Pancreas (tissue), 10 donors: ENCODE data around the gene NR4A3. TPM values are rescaled to one million over a fixed set of nuclear protein-coding genes. Genes with fewer than 3 reads are reported as not detected.

ENCODE experiments used
- ATAC-seq, 4 donors: fragments of 200-7000 bp; cut with Tn5 transposase; one replicate each; pipeline versions ENCODE4 v1.8.0 to v1.9.1; 2020; ENCODE audit warnings: mild to moderate bottlenecking in 4 of 4, moderate library complexity in 4 of 4
- DNase-seq, 6 donors: peaks; one replicate each; pipeline ENCODE4 v3.0.0-alpha.2; 2020
- FAIRE-seq: peaks from 2 replicates; lab custom pipeline; 2012; peaks lifted over from hg19 to GRCh38; lab: Jason Lieb, UNC
- H3K27ac ChIP-seq, 4 donors: fragments of 200-600 bp; sonication (generic); 1 replicate in 3 of 4; 2 replicates in 1 of 4; pipeline versions ENCODE4 v1.5.0 to v1.8.0; 2020
- H3K27me3 ChIP-seq, 4 donors: fragments of 200-600 bp; one replicate each; pipeline ENCODE4 v1.8.0; 2021
- H3K36me3 ChIP-seq, 3 donors: fragments of 200-600 bp; sonication (generic) in 1 of 3; one replicate each; pipeline versions ENCODE4 v1.5.0 to v1.8.0; 2020 to 2021
- H3K4me1 ChIP-seq, 3 donors: fragments of 200-600 bp; one replicate each; pipeline ENCODE4 v1.8.0; 2021
- H3K4me3 ChIP-seq, 4 donors: fragments of 200-600 bp; sonication (generic) in 2 of 4; one replicate each; pipeline versions ENCODE4 v1.5.0 to v1.8.0; 2020 to 2021
- H3K9me3 ChIP-seq, 4 donors: fragments of 200-600 bp; one replicate each; pipeline ENCODE4 v1.8.0; 2021
- CTCF ChIP-seq, 4 donors: fragments of 200-600 bp; sonication (generic) in 3 of 4; IDR thresholded peaks; one replicate each; pipeline versions ENCODE4 v1.5.0 to v1.8.0; 2021; ENCODE audit warnings: antibody characterized with exemption in 4 of 4
- WGBS, 2 donors: extraction: QIAGEN DNeasy Blood & Tissue Kit; methylation state at CpG; one replicate each; pipeline ENCODE4 v1.1.7; 2013; 5-methylcytosine and 5-hydroxymethylcytosine counted together
- intact Hi-C, 3 donors: fragments of 100-400 bp; cut with DNase I; formaldehyde crosslinking; loops; one replicate each; pipeline versions ENCODE4 v1.11.1 to v1.14.2; 2022
- polyA plus RNA-seq, 2 donors: library from polyadenylated mRNA; stranded (reverse); fragments of 200-250 nt; gene quantifications; one replicate each; pipeline ENCODE4 v1.2.3, GENCODE V29; 2013
- total RNA-seq, 6 donors: library from RNA; stranded (reverse); fragmentation: NEBNext Ultra II Directional in 4 of 6; extraction: Animal tissue kit (Norgen Biotek cat#: 25700) in 4 of 6; gene quantifications; one replicate each; pipeline versions ENCODE4 v1.2.1 to v1.2.4, GENCODE V29; 2021 to 2023
- donor health status: healthy with polysubstance abuse.
- donor health status: DM: no; HTN: no; CAD: no; lungs with moderate emphysema.
- donor health status: DM: no; HTN: no; CAD: no.
- donor health status: control.
- donor health status: control.
- donor health status: Bipolar disorder and iron deficiency.
- donor health status: DM: yes; HTN: yes; CAD: no.
- donor health status: DM: no; HTN: no; CAD: no.
- donor health status: DM: no; HTN: no; CAD: no.
- donor health status: DM: yes; HTN: yes; CAD: no.

The NR4A3 gene
- total and polyA plus RNA-seq, 8 donors, result 0.41 to 3.8 (median 1.5) TPM

GRCh38 chr9:99845063-99845462, 23.4 kb downstream of the NR4A3 start:
- Histone ChIP-seq H3K36me3 (no peaks in the 10 kb centered on the region), H3K27me3 (no peaks in the 10 kb centered on the region), H3K4me3 (no peak overlapping the region), H3K9me3 (no peaks in the 10 kb centered on the region), H3K4me1 (peaks cover 0 to 3% (median 0%) of the 10 kb centered on the region in 3 donors), H3K27ac (peak overlapping the region in 1 of 4 donors; percentile 47)
- TF ChIP-seq CTCF (IDR thresholded peaks at IDR 0.05), result no peak
- peak; percentile 46 to 89 (median 68) for ATAC-seq
- no peak for DNase-seq
- 34 to 36% methylated on average over 4 of the region's 4 CpGs for WGBS, 2 donors
- intact Hi-C loops, result no loop called here
- FAIRE-seq, result no peak

GRCh38 chr9:99848447-99848846, 26.8 kb downstream of the NR4A3 start:
- H3K36me3 ChIP-seq, result no peaks in the 10 kb centered on the region
- no peak for FAIRE-seq
- WGBS, 2 donors, result 95 to 97% methylated on average over 7 of the region's 7 CpGs

GRCh38 chr9:99850736-99851499, 29.2 kb downstream of the NR4A3 start:
- no peaks in the 10 kb centered on the region for H3K9me3 ChIP-seq
- H3K4me3 ChIP-seq, result no peak overlapping the region
- no peak for DNase-seq
- no peak for FAIRE-seq
- H3K4me1 ChIP-seq, result no peaks in the 10 kb centered on the region
- intact Hi-C loops, result no loop called here
- H3K27ac ChIP-seq, result no peak overlapping the region
- H3K27me3 ChIP-seq, result no peaks in the 10 kb centered on the region
- no peak for TF ChIP-seq CTCF (IDR thresholded peaks at IDR 0.05)
- no peaks in the 10 kb centered on the region for H3K36me3 ChIP-seq
- WGBS, 2 donors, result 67 to 79% methylated on average over 2 of the region's 2 CpGs
- ATAC-seq, result no peak

More at GRCh38 chr9:99848447-99848846, 26.8 kb downstream of the NR4A3 start:
- DNase-seq, result no peak
- intact Hi-C loops, result no loop called here
- TF ChIP-seq CTCF (IDR thresholded peaks at IDR 0.05), result no peak
- ATAC-seq, result no peak
- H3K9me3 ChIP-seq, result no peaks in the 10 kb centered on the region
- H3K4me1 ChIP-seq, result peaks cover 0 to 3% (median 0%) of the 10 kb centered on the region in 3 donors
- H3K27me3 ChIP-seq, result no peaks in the 10 kb centered on the region
- H3K4me3 ChIP-seq, result no peak overlapping the region
- no peak overlapping the region for H3K27ac ChIP-seq

- Histone ChIP-seq H3K4me1 (no peaks in the 10 kb centered on the region), H3K4me3 (no peak overlapping the region), H3K27ac (no peak overlapping the region), H3K27me3 (no peaks in the 10 kb centered on the region), H3K9me3 (no peaks in the 10 kb centered on the region), H3K36me3 (no peaks in the 10 kb centered on the region)
- TF ChIP-seq CTCF (IDR thresholded peaks at IDR 0.05), result no peak
- intact Hi-C loops, result no loop called here
- WGBS, 2 donors, result 40 to 43% methylated on average over 2 of the region's 2 CpGs
- FAIRE-seq (no peak), DNase-seq (no peak), ATAC-seq (no peak)
These were observed 29.8 kb downstream of the NR4A3 start for GRCh38 chr9:99851500-99851822.

GRCh38 chr9:99852617-99853016, 30.9 kb downstream of the NR4A3 start:
- FAIRE-seq, result no peak
- no peak for DNase-seq
- Histone ChIP-seq H3K4me1 (no peaks in the 10 kb centered on the region), H3K9me3 (no peaks in the 10 kb centered on the region), H3K27me3 (no peaks in the 10 kb centered on the region), H3K4me3 (no peak overlapping the region), H3K36me3 (no peaks in the 10 kb centered on the region), H3K27ac (no peak overlapping the region)
- no peak for TF ChIP-seq CTCF (IDR thresholded peaks at IDR 0.05)
- 84 to 87% methylated on average over 4 of the region's 4 CpGs for WGBS, 2 donors
- ATAC-seq, result peak in 2 of 4 donors; percentile 62 to 69
- intact Hi-C loops, result no loop called here
